Fibroblast of peridontal ligament (primary cell): ENCODE data around the gene TENM3.

ENCODE experiments used
- DNase-seq: peaks from one replicate; pipeline ENCODE4 v3.0.0-alpha.2; 2010; ENCODE audit errors: extremely low read depth

Gene TENM3

DNA sequence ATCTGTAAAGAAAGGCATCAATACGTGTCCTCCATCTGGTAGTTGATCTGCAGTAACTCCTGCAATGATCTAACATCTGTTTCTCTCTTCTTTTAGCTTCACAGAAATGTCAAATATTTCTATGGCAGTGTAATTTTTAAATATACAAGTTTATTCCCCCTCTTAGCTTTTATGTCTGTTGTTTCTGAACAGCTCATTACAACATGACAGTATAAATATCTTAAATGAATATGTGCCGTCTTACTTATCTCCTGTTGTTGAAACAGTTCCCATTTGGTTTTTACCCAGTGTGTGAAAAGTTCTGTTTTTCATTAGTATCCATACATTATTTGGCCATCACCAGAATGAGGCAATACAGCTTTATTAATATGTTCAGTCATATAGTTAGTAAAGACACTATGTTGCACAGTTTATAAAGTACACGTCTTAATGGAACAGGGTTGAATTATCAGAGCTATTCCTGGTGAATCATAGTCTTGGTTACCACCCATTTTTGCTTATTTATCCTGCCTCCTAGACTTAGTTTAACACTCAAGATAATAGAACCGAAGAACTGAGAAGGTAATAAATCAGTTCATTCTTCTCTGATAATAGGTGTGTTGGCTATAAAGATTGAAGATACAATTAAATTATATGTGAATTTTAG lies 321.6 kb downstream of the TENM3 start:
- no peak for DNase-seq

DNA sequence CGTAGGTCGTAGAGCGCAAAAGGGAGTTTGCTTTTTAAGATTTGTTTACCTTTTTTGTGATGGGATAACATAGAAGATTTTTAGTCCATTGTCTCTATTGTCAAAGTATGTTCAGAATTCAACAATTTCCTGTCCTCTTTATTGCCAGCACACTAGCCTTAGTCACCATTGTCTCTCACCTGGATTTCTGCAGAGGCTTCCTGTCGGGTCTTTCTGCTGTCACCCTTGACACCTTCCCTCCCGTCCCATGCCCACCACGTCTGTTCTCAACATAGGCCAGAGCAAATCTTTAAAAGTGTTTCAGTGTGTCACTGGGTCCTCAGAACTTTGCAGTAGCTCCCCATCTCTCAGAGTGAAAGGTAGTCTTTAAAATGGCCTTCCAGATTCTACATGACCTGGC lies 323.9 kb downstream of the TENM3 start:
- no peak for DNase-seq

DNA sequence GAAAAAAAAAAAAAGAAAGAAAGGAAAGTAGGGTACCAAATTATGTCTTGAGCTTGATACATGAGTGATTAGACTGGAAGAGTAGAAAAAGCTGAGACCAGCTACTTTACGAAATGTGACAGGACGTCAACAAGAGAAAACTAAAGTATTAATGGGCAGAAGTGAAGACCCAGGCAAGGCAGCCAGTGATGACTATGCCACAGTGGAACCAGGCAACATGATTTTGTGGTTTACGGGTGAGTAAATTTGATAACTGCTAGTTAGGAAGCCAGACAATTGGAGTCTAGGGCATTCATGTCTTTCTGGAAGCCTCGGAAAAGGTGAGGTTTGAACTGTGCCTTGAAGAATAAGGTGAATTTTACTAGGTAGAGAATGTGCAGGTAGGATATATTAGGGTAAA lies 326.4 kb downstream of the TENM3 start:
- no peak for DNase-seq

DNA sequence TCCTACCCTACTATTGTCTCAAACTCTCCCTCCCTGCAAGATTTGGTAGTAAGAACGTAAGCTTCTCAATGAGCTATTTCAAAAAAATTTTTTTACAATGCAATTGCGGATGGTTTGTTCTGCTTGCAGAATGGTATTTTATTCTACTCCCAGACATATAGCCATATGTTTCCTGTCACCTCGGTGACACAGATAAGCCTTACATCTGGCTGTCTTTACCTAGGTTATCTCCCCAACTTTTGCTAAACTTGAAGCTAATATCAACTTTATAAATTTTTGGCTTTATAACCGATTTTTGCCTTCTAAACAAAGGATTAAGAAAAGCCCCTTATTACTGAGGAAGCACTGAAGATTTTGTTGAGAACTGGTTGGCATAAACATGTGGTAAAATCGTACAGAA lies 331.5 kb downstream of the TENM3 start:
- DNase-seq = no peak

DNA sequence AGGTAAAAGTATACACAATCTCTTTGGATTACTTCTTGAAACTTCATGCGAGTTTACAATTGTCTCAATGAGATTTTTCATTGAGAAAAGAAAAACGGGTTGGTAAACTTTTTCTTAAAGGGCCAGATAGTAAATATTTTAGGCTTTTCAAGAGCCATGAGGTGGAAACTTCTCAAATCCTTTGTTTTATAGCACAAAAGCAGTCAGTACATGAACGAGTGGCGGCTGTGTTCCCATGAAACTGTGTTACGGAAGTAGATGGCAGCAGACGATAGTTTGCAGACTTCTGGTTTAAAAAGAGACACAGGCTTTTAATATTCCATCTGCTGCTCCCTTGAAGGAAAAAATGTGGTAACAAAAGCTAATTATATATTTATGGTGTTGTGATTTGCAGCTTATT lies 332.0 kb downstream of the TENM3 start:
- DNase-seq = peak; percentile 46

DNA sequence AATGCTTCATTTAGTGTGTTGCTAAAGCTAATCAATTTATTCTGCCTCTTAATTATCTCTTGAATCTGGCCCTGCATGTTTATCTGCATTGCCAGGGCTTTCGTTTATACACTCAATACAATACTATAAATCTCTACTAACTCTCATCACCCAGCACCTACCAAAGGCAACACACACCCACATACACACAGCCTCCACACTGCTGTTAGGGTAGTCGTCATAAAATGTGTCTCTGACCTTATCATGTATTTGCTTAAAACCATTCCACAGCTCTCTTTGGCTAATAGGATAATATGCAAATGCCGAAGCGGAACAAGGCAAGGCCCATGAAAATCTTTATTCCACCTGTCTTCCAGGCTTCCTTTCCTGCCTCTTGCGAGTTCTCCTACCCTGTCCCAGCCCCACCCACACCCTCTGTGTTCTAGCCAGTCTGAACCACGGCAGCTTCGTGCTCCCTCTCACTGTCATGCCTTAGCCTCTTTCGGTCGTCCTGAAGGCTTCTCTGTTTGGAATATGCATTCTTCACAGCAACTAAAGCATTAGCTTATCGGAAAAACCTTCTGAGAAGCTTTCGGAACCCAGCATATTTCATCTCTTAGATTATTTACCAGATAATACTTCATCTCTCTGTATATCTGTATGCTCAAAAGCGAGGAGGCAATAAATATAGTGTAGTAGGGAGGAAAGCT lies 333.5 kb downstream of the TENM3 start:
- DNase-seq = peak; percentile 40

DNA sequence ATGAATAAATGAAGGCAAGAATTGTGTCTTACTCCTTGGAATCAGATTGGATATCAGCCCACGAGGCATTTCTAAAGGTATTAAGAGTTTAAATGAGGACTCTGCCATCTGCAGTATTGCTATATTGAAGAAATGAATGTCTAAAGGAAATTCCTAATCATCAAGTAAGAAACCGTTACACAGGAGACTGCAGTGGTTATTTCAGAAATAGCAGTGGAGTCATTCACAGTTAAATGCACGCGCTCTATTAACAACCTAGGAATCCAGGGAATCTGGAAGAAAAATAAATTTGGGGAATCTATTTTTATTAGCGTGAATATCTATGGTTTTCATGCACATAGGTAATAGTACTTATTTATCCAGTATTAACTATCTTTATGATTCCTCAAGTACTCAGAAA lies 334.2 kb downstream of the TENM3 start:
- DNase-seq = no peak

DNA sequence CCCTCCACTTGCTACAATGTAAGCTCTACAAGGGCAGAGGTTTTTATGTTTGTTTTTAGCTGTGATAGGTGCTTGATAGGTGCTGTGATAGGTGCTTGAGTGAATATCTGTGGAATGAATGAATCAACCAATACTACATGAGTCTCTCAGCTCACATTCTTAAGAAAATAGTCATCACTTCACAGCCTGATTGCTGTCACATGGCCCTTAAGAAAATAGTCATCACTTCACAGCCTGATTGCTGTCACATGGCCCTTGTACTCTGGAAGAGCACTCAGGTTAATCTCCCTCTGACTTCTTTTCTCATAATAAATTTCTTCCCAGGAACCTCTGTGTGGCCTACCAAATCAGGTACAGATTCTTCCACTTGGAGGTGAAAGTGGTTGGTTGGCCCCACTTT lies 335.2 kb downstream of the TENM3 start:
- DNase-seq = peak; percentile 65

DNA sequence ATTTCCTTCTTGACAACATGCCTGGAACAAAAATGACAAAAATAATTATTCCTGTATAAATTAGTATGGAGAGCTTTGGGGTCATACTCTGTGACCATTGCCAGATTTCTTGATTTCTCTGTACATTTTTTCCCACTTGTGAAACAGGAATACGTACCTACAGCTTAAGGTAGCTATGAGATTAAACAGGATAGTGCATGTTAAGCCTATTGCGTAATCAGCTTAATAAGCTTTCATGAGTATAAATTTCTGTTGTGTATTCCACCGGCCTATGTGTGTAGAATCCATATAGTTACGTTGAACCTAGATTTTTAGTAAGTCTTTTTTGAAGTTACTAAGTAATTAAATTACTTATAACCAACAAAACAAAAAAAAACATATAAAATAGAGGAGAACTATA lies 339.0 kb downstream of the TENM3 start:
- DNase-seq = no peak

DNA sequence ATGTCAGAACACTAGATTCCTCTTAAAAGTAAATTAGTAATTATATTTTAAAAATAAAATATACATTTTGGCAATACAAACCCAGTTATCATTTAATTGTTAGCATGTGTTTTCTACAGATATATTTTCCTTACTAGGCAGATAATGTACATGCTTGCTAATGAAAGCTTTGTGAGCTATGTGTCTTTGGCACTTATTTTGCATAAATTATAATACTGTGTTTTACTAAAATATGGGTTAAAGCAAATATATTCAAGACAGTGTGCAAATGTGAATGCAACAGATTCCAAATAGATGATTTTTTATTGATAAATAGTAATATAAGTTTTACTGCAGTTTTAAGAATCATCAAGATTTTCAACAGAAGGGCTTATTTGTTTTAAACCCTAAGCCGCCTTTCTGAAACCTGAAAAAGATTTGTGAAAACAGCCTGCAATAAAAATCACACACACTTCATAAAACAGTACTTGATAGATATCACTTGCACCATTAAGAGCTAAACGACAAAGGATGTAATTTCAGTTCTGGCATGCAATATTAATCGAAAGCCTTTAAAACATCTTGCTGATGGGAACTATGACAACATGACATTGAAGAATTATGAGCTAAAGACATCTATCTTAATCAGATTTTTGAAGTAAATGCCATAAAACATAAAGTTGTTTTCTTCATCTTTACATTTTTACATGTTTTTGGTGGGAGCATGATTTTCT lies 340.7 kb downstream of the TENM3 start:
- DNase-seq = no peak

DNA sequence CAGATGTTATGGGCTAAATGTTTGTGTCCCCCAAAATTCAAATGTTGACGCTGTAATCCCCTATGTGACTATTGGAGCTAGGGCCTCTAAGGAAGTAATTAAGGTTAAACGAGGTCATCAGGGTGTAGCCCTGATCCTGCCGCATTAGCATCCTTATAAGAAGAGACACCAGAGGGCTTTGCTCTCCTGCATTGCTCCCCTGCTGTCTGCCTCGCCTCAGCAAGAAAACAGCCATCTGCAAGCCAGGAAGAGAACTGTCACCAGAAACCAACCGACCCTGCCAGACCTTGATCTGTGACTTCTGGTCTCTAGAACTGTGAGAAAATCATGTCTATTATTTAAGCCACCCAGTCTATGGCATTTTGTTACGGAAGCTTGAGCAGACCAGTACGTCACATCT lies 342.1 kb downstream of the TENM3 start:
- no peak for DNase-seq

DNA sequence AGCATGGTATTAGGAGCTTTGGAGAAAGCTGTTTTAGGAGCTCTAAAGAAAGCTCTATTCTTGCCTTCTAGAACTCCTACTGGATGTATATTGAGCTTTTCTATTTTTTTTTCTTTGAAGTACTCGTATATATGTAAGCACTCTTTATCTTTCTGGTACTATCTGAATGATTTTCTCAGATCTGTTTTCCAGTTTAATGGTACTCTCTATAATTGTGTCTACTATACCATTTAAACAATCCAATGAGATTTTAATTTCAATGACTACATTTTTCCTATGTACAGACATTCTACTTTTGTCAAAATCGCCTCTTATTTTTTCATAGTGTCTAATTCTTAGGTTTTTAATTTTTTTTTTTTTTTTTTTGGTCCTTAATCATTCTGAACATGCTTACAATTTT lies 345.9 kb downstream of the TENM3 start:
- no peak for DNase-seq

DNA sequence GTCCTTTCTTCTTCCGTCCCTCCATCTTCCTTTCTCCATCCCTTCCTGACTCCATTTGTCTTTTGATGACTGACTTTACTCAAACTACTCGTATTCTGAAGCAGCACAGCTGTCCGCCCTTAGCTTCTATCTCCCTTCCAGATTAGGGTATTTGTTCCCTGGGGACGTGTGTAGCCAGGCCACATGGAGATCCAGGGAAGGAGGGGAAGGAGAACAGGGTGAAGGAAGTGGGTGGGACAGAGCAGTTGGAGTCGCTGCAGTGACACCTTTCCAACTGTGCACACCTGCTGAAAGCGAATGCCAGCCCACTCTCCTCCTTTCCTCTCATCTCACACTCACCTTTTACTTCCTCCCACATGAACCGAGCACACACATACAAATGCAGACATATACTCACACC lies 350.2 kb downstream of the TENM3 start:
- no peak for DNase-seq

DNA sequence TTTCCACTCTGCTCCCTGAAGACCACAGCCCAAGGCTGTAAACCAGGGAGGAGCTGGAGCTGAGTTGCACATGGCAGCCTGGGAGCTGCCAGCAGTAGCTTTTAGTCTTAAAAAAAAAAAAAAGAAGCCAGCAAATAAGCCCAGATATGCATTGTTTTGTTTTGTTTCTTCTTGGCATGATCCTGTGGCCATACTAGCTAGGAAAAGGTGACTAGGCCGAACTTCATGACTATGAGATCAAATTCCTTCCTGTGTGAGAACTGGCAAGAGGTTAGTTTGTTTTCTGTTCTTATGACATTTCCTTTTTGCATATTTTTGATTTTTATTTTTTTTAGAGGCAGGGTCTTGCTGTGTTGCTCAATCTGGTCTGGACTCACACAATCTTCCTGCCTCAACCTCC lies 350.7 kb downstream of the TENM3 start:
- DNase-seq = no peak

DNA sequence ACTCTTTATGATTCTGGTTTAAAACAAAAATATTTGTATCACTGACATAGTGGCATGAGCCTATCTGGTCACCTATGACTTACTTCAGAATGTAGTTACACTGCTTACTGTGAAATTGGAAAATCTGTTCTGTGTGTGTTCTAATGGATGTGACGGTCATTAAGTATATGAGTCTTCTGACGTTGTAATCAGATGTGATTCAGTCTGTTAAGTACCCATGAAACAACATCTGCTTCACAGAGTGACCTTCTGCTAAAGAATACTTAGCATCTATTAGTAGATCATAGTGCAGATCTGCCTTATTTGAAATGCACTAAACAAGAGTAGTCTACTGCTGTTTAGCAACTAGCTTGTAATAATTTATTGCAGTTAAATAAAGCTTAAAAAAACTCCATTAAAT lies 356.9 kb downstream of the TENM3 start:
- no peak for DNase-seq

DNA sequence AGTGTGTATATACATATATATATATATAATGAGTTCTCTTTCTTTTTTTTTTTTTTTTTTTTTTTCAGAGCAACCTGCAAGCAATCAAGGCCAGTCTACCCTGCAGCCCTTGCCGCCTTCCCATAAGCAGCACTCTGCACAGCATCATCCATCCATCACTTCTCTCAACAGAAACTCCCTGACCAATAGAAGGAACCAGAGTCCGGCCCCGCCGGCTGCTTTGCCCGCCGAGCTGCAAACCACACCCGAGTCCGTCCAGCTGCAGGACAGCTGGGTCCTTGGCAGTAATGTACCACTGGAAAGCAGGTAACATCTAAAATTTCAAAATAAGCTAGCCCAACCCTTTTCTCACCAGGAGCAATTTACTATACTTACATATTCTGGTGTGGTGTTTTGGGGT lies 357.7 kb downstream of the TENM3 start:
- no peak for DNase-seq

DNA sequence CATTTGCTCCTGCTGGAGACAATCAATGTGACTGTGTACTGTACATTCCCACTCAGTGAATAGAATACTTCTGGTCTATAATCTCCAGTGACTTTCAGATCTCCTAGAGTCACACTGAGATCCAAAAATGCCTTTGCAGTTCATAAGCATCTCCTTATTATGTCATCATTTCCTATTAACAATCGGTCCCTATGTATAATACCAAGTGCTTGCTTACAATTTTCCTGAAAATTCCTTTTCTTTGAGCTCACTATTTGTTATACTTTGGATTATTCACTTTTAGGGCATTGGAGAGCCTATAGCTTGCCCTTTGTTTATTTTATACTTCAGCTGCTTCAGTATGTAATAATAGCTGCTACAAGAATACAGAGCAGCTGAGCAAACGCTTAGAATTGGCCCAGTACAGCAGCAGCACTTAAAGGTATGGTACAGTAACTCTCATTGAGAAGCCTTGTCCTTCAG lies 361.0 kb downstream of the TENM3 start:
- DNase-seq = peak; percentile 47

DNA sequence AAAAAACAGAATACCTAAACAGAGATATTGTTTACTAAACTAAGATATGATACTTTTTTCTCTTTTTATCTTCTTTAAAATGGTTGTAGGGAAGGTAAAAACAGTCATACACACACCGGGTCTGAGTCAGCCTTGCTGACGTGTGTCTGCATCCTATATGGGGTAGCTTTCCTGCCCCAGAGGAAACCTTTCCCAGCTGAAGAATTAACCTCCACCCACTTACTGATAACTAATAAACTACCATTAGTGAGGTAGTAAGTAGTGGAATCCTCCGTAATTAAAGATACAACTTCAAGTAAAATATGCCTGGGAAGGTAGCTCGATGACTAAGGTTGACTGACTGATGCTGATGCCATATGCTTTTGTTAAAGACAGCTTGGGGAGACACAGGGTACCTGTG lies 361.8 kb downstream of the TENM3 start:
- no peak for DNase-seq

DNA sequence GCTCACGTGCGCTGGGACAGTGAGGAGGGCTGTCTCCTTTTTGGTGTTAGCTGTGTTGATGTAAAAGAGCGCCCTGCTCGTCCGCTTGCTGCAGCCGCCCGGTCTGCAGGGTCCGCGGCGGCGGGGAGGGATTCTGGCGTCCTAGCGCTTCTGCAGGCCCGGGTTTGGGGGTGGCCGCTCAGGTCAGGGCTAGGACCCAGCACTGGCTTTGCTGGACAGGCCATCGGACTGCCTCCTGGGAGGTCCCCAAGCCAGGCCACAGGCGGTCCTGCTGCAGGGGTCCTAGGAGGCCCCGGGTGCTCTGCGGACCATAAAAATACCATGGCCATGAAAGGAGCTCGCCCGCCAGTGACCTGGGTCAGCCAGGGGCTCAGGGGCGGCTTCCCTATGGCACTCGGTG lies 365.3 kb downstream of the TENM3 start:
- DNase-seq = no peak

DNA sequence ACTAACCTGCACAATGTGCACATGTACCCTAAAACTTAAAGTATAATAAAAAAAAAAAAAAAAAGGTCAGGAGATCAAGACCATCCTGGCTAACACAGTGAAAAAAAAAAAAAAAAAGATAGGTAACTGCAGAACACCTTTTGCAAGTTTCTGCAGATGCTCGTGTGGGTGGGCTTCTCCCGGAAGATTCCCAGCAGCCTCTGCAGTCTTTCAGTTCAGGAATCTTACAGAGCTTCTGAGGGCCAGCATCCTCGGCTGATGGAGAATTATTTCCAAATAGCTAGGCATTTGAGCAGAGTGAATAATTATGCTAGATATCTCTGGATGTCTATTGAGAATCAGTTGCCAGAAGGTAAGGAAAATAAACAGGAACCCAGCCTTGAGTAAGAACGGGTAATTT lies 373.3 kb downstream of the TENM3 start:
- DNase-seq = no peak

DNA sequence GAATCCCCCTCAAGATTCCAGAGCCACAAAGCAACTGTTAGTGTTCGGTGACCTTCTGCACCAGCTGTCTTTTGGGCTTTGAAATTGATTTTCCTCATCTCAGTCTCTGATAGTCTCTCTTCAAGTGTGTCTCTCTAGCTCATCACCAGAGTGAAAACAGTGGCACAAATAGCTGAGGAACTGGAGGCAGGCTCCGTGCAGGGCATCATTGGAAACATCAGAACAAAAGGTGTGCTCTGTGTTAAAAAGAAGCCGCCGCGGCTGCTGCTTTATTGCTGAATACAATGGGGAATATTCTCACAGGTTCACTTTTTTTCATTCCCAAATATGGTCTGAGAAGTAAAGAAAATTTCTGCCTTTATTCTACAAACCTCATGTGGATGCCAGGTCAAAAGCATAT lies 376.5 kb downstream of the TENM3 start:
- no peak for DNase-seq

DNA sequence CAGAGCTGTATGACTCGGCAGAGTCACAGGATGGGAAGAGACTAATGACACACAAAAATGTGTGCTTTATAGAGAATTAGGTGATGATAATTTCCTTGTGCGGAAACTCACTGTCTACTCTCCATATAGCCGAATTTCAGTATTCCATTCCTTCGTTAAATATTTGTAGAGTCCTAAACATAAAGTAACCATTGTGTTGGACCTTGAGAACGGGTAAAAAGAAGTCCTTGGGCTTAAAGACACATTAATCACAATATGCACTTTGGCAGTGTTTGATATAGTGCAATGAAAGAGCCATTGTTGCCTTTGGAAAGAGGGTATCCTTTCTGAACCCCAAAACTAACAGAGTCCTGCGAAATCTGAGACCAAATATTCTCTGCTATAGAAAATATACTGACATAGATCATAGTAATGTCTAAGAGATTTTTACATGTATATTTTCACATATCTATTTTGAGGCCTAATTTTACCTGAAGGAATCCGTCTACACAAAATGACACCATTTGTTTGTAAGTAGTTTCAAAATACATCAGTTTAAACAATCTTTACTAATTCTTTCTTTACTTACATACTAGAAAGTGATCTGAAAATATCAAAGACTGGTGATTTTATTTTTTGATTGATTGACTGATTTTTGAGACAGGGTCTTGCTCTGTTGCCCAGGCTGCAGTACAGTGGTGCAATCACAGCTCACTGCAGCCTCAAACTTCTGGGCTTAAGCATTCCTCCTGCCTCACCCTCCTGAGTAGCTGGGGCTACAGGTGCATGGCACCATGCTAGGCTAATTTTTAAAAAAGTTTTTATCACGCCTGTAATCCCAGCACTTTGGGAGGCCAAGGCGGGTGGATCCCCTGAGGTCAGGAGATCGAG lies 377.1 kb downstream of the TENM3 start:
- no peak for DNase-seq
